HG02885 (cell line): ENCODE measurements around the gene KIRREL3.
"Not testable (repeated sequence)": the region's sequence is repeated elsewhere in the genome, so short reads cannot be mapped to it uniquely, and the experiment has no call there.

Experiments used
- ATAC-seq: cut with Tn5 transposase; IDR thresholded peaks from one replicate; pipeline ENCODE4 v1.9.1; 2021; ENCODE audit warnings: mild to moderate bottlenecking; ENCODE audit not compliant: unreplicated experiment, poor library complexity

Gene KIRREL3

GRCh38 chr11:126390272-126390867, 610.2 kb downstream of the KIRREL3 start:
- no peak for ATAC-seq

- no peak for ATAC-seq
These were observed 612.7 kb downstream of the KIRREL3 start for GRCh38 chr11:126387857-126388256.

GRCh38 chr11:126386729-126387071, 613.9 kb downstream of the KIRREL3 start:
- not testable (repeated sequence) for ATAC-seq

GRCh38 chr11:126385991-126386728, 614.4 kb downstream of the KIRREL3 start:
- no peak for ATAC-seq

- ATAC-seq: no peak
These were observed 616.0 kb downstream of the KIRREL3 start for GRCh38 chr11:126384449-126385070.

GRCh38 chr11:126383339-126384335, 616.9 kb downstream of the KIRREL3 start:
- ATAC-seq: no peak

- ATAC-seq: not testable (repeated sequence)
These were observed 617.9 kb downstream of the KIRREL3 start for GRCh38 chr11:126382641-126383040.

- not testable (repeated sequence) for ATAC-seq
These were observed 618.6 kb downstream of the KIRREL3 start for GRCh38 chr11:126381960-126382359.

- ATAC-seq: no peak
These were observed 619.7 kb downstream of the KIRREL3 start for GRCh38 chr11:126380909-126381308.

GRCh38 chr11:126378763-126379162, 621.8 kb downstream of the KIRREL3 start:
- no peak for ATAC-seq

GRCh38 chr11:126375726-126376125, 624.8 kb downstream of the KIRREL3 start:
- ATAC-seq: no peak

- ATAC-seq: not testable (repeated sequence)
These were observed 625.8 kb downstream of the KIRREL3 start for GRCh38 chr11:126374562-126375300.

GRCh38 chr11:126373389-126374066, 627.0 kb downstream of the KIRREL3 start:
- ATAC-seq: not testable (repeated sequence)
